Neural cell (in vitro differentiated cells): ENCODE data around the gene RNU5D-1. TPM values are rescaled to one million over a fixed set of nuclear protein-coding genes. Genes with fewer than 3 reads are reported as not detected.
A peak's percentile ranks its signal among the peaks of the same experiment; 100 is the strongest.

Experiments used
- H2AFZ ChIP-seq: fragments of 200-600, 300-800 bp; sonication (generic), shearing (Covaris generic); 2 replicates; pipeline ENCODE4 v1.6.0; 2014; ENCODE audit warnings: low read depth, mild to moderate bottlenecking, antibody characterized with exemption, low read length, moderate library complexity
- H3F3A ChIP-seq: fragments of 200-600 bp; shearing (Covaris generic); 2 replicates; pipeline ENCODE4 v1.6.1; 2016; ENCODE audit warnings: mild to moderate bottlenecking, moderate library complexity, mixed read lengths, antibody characterized with exemption, low read length; ENCODE audit not compliant: insufficient read depth, poor library complexity, severe bottlenecking
- H3K27ac ChIP-seq: fragments of 200-600, 300-800 bp; sonication (generic), shearing (Covaris generic); 2 replicates; pipeline ENCODE4 v1.5.1; 2014; ENCODE audit warnings: mild to moderate bottlenecking, low read length, moderate library complexity
- H3K27me3 ChIP-seq: fragments of 300-800, 200-600 bp; sonication (generic), shearing (Covaris generic); 2 replicates; pipeline ENCODE4 v1.6.0; 2014; ENCODE audit warnings: mild to moderate bottlenecking, low read depth, low read length, moderate library complexity; ENCODE audit not compliant: insufficient read depth
- H3K36me3 ChIP-seq: fragments of 300-800, 200-600 bp; sonication (generic), shearing (Covaris generic); 2 replicates; pipeline ENCODE4 v1.5.1; 2014; ENCODE audit warnings: mild to moderate bottlenecking, antibody characterized with exemption, low read length, moderate library complexity; ENCODE audit not compliant: insufficient read depth
- H3K4me2 ChIP-seq: fragments of 300-800, 200-600 bp; sonication (generic), shearing (Covaris generic); 2 replicates; pipeline ENCODE4 v1.6.0; 2014; ENCODE audit warnings: mild to moderate bottlenecking, low read length
- H3K4me3 ChIP-seq: fragments of 300-800, 200-600 bp; sonication (generic), shearing (Covaris generic); 2 replicates; pipeline ENCODE4 v1.5.1; 2014; ENCODE audit warnings: mild to moderate bottlenecking, low read length, moderate library complexity
- H3K79me2 ChIP-seq: fragments of 200-600 bp; shearing (Covaris generic); replicated peaks from 2 replicates; pipeline ENCODE4 v1.6.0; 2014; ENCODE audit warnings: mild to moderate bottlenecking, low read length, moderate library complexity; ENCODE audit not compliant: insufficient read depth
- H3K9ac ChIP-seq: fragments of 300-800, 200-600 bp; sonication (generic), shearing (Covaris generic); 2 replicates; pipeline ENCODE4 v1.6.1; 2016; ENCODE audit warnings: mild to moderate bottlenecking, low read length, mixed read lengths
- H3K9me2 ChIP-seq: fragments of 200-600 bp; shearing (Covaris generic); 2 replicates; pipeline ENCODE4 v1.6.1; 2016; ENCODE audit warnings: mild to moderate bottlenecking, low read length, mixed read lengths; ENCODE audit not compliant: insufficient read depth
- H3K9me3 ChIP-seq: fragments of 200-600, 300-800 bp; sonication (generic), shearing (Covaris generic); 2 replicates; pipeline ENCODE4 v1.6.1; 2016; ENCODE audit warnings: mild to moderate bottlenecking, mixed run types, low read length, moderate library complexity, mixed read lengths
- H4K20me1 ChIP-seq: fragments of 200-600 bp; shearing (Covaris generic); 2 replicates; pipeline ENCODE4 v1.6.1; 2016; ENCODE audit warnings: mild to moderate bottlenecking, mixed run types; ENCODE audit not compliant: insufficient read depth
- EP300 ChIP-seq: fragments of 450-650 bp; conservative IDR thresholded peaks from 2 replicates; pipeline ENCODE4 v1.6.1; 2014; ENCODE audit warnings: antibody characterized with exemption, mild to moderate bottlenecking, moderate library complexity; ENCODE audit not compliant: poor library complexity, severe bottlenecking
- EZH2 ChIP-seq: fragments of 200-600, 300-800 bp; shearing (Covaris generic), sonication (generic); IDR thresholded peaks from 2 replicates; pipeline ENCODE4 v1.6.1; 2014; ENCODE audit warnings: antibody characterized with exemption, low read length, borderline replicate concordance, mild to moderate bottlenecking; ENCODE audit not compliant: insufficient read depth, poor library complexity, severe bottlenecking
- MXI1 ChIP-seq: fragments of 450-650 bp; conservative IDR thresholded peaks from 2 replicates; pipeline ENCODE4 v1.6.1; 2014; ENCODE audit warnings: antibody characterized with exemption, mild to moderate bottlenecking; ENCODE audit not compliant: poor library complexity, severe bottlenecking
- POLR2AphosphoS5 ChIP-seq: IDR thresholded peaks from 2 replicates; pipeline ENCODE4 v1.6.1; 2012
- RAD21 ChIP-seq: fragments of 450-650 bp; conservative IDR thresholded peaks from 2 replicates; pipeline ENCODE4 v1.6.1; 2014; ENCODE audit warnings: antibody characterized with exemption, mild to moderate bottlenecking, moderate library complexity
- SMC3 ChIP-seq: fragments of 450-650 bp; conservative IDR thresholded peaks from 2 replicates; pipeline ENCODE4 v1.6.1; 2014; ENCODE audit warnings: antibody characterized with exemption, mild to moderate bottlenecking, moderate library complexity; ENCODE audit not compliant: poor library complexity
- TAF1 ChIP-seq: IDR thresholded peaks from 2 replicates; pipeline ENCODE4 v1.6.1; 2012; ENCODE audit warnings: low read depth
- polyA plus RNA-seq: library from polyadenylated mRNA; depleted of rRNA; stranded (reverse); fragments of >200 nt; gene quantifications from 2 replicates; pipeline ENCODE4 v1.2.3, GENCODE V29; 2014
- TF ChIP-seq, protein P1 (sequence below): fragments of 450-650 bp; IDR thresholded peaks from 2 replicates; pipeline ENCODE4 v1.5.1; 2014; ENCODE audit warnings: antibody characterized with exemption, mild to moderate bottlenecking, moderate library complexity; ENCODE audit not compliant: poor library complexity, severe bottlenecking
- TF ChIP-seq, protein P2 (sequence below): IDR thresholded peaks from 2 replicates; pipeline ENCODE4 v1.6.1; 2012; ENCODE audit warnings: borderline replicate concordance

RNU5D-1 gene
- polyA plus RNA-seq, 1 donor from 2014 or later, result not detected

DNA sequence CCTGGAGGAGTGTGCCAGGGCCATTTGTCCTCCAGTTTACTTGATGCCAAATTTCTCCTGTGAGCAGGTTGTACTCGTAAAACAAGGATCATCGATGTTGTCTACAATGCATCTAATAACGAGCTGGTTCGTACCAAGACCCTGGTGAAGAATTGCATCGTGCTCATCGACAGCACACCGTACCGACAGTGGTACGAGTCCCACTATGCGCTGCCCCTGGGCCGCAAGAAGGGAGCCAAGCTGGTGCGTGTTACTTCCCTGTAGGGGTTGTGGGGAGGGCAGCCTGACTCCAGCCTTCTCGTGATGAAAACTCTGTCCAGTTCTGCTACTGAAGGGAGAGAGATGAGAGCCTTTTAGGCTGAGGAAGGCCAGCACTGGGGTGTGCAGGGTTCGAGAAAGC lies 46.6 kb upstream of the RNU5D-1 start:
- Histone ChIP-seq H3K4me2 (no peak overlapping the region), H3K9me2 (no peaks in the 10 kb centered on the region), H3K27me3 (no peaks in the 10 kb centered on the region), H4K20me1 (peaks cover 2% of the 10 kb centered on the region), H3K36me3 (no peaks in the 10 kb centered on the region), H3F3A (no peaks in the 10 kb centered on the region), H3K4me3 (peak overlapping the region; percentile 81), H3K79me2 (peaks cover 10% of the 10 kb centered on the region), H3K9me3 (no peaks in the 10 kb centered on the region), H3K9ac (no peak overlapping the region), H3K27ac (no peak overlapping the region), H2AFZ (no peak overlapping the region)
- TF ChIP-seq SMC3, result no peak
- TF ChIP-seq TAF1, result no peak
- TF ChIP-seq EP300, result no peak
- no peak for TF ChIP-seq RAD21
- TF ChIP-seq MXI1, result no peak
- TF ChIP-seq, protein P1, sequence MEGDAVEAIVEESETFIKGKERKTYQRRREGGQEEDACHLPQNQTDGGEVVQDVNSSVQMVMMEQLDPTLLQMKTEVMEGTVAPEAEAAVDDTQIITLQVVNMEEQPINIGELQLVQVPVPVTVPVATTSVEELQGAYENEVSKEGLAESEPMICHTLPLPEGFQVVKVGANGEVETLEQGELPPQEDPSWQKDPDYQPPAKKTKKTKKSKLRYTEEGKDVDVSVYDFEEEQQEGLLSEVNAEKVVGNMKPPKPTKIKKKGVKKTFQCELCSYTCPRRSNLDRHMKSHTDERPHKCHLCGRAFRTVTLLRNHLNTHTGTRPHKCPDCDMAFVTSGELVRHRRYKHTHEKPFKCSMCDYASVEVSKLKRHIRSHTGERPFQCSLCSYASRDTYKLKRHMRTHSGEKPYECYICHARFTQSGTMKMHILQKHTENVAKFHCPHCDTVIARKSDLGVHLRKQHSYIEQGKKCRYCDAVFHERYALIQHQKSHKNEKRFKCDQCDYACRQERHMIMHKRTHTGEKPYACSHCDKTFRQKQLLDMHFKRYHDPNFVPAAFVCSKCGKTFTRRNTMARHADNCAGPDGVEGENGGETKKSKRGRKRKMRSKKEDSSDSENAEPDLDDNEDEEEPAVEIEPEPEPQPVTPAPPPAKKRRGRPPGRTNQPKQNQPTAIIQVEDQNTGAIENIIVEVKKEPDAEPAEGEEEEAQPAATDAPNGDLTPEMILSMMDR, result no peak
- TF ChIP-seq POLR2AphosphoS5, result no peak

DNA sequence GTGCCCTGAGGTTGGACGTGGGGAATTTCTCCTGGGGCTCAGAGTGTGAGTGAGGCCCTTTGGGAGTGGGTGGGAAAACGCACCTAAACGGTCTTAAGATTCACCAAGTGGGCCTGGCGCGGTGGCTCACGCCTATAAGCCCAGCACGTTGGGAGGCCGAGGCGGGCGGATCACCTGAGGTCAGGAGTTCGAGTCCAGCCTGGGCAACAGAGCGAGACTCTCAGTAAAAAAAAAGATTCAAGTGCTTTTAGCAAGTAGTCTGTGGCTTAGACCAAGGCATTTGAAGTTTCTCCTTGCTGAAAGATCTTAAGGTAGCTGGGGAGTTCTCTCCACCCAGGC lies 45.7 kb upstream of the RNU5D-1 start:
- Histone ChIP-seq H3K9me3 (no peaks in the 10 kb centered on the region), H3K9ac (peak overlapping the region; percentile 95), H3K27me3 (no peaks in the 10 kb centered on the region), H3K4me2 (peak overlapping the region; percentile 75), H2AFZ (no peak overlapping the region), H3K9me2 (no peaks in the 10 kb centered on the region), H3F3A (no peaks in the 10 kb centered on the region), H3K27ac (no peak overlapping the region), H3K79me2 (peaks cover 10% of the 10 kb centered on the region), H3K36me3 (no peaks in the 10 kb centered on the region), H4K20me1 (peaks cover 2% of the 10 kb centered on the region), H3K4me3 (peak overlapping the region; percentile 81)
- TF ChIP-seq RAD21, result no peak
- no peak for TF ChIP-seq EZH2
- no peak for TF ChIP-seq TAF1
- no peak for TF ChIP-seq SMC3
- TF ChIP-seq POLR2AphosphoS5, result no peak
- TF ChIP-seq MXI1, result no peak
- TF ChIP-seq, protein P1, result no peak
- no peak for TF ChIP-seq EP300
- TF ChIP-seq, protein P2, sequence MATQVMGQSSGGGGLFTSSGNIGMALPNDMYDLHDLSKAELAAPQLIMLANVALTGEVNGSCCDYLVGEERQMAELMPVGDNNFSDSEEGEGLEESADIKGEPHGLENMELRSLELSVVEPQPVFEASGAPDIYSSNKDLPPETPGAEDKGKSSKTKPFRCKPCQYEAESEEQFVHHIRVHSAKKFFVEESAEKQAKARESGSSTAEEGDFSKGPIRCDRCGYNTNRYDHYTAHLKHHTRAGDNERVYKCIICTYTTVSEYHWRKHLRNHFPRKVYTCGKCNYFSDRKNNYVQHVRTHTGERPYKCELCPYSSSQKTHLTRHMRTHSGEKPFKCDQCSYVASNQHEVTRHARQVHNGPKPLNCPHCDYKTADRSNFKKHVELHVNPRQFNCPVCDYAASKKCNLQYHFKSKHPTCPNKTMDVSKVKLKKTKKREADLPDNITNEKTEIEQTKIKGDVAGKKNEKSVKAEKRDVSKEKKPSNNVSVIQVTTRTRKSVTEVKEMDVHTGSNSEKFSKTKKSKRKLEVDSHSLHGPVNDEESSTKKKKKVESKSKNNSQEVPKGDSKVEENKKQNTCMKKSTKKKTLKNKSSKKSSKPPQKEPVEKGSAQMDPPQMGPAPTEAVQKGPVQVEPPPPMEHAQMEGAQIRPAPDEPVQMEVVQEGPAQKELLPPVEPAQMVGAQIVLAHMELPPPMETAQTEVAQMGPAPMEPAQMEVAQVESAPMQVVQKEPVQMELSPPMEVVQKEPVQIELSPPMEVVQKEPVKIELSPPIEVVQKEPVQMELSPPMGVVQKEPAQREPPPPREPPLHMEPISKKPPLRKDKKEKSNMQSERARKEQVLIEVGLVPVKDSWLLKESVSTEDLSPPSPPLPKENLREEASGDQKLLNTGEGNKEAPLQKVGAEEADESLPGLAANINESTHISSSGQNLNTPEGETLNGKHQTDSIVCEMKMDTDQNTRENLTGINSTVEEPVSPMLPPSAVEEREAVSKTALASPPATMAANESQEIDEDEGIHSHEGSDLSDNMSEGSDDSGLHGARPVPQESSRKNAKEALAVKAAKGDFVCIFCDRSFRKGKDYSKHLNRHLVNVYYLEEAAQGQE, result no peak
